ENCODE data around the gene SRRM3.

Gene SRRM3

GRCh38 chr7:76193883-76194282, 7.8 kb upstream of the SRRM3 start:
- Histone ChIP-seq H3K27ac (no peak overlapping the region), H3K4me3 (no peak overlapping the region)
- DNase-seq (ENCODE audit: low spot score) = no peak
- TF ChIP-seq CTCF (IDR thresholded peaks at IDR 0.05) = no peak

GRCh38 chr7:76196786-76197185, 4.9 kb upstream of the SRRM3 start:
- H3K27ac ChIP-seq = no peak overlapping the region
- no peak for TF ChIP-seq CTCF (IDR thresholded peaks at IDR 0.05)
- H3K4me3 ChIP-seq = no peak overlapping the region
- DNase-seq (ENCODE audit: low spot score) = no peak

- Histone ChIP-seq H3K4me3 (no peak overlapping the region), H3K27ac (no peak overlapping the region)
- DNase-seq (ENCODE audit: low spot score) = no peak
- no peak for TF ChIP-seq CTCF (IDR thresholded peaks at IDR 0.05)
These were observed 3.5 kb upstream of the SRRM3 start for GRCh38 chr7:76198202-76198601.

GRCh38 chr7:76202666-76203030, 952 bp downstream of the SRRM3 start:
- TF ChIP-seq CTCF (IDR thresholded peaks at IDR 0.05) = no peak
- no peak for DNase-seq (ENCODE audit: low spot score)
- Histone ChIP-seq H3K4me3 (no peak overlapping the region), H3K27ac (no peak overlapping the region)

- no peak for DNase-seq (ENCODE audit: low spot score)
- TF ChIP-seq CTCF (IDR thresholded peaks at IDR 0.05) = no peak
- no peak overlapping the region for H3K27ac ChIP-seq
- no peak overlapping the region for H3K4me3 ChIP-seq
These were observed 2.5 kb downstream of the SRRM3 start for GRCh38 chr7:76204147-76204546.

GRCh38 chr7:76206633-76207032, 4.9 kb downstream of the SRRM3 start:
- no peak for TF ChIP-seq CTCF (IDR thresholded peaks at IDR 0.05)
- DNase-seq (ENCODE audit: low spot score) = no peak
- Histone ChIP-seq H3K4me3 (no peak overlapping the region), H3K27ac (no peak overlapping the region)

- H3K27ac ChIP-seq = no peak overlapping the region
- H3K4me3 ChIP-seq = no peak overlapping the region
- no peak for TF ChIP-seq CTCF (IDR thresholded peaks at IDR 0.05)
- DNase-seq (ENCODE audit: low spot score) = no peak
These were observed 7.6 kb downstream of the SRRM3 start for GRCh38 chr7:76209310-76209709.
